Measurements from ENCODE around the gene DENND2C. TPM values are rescaled to one million over a fixed set of nuclear protein-coding genes. Genes with fewer than 3 reads are reported as not detected.
A peak's percentile ranks its signal among the peaks of the same experiment; 100 is the strongest.

The DENND2C gene
- total RNA-seq, 2 donors from 2014 or later, result 0.35 to 2.3 TPM

- ATAC-seq (no peak), DNase-seq (ENCODE audit: low spot score in 2 of 2) (no peak)
- H3K9me3 Mint-ChIP-seq, result no peaks in the 10 kb centered on the region
- no peaks in the 10 kb centered on the region for H3K36me3 Mint-ChIP-seq
- H3K27ac Mint-ChIP-seq, result no peak overlapping the region
Observed at GRCh38 chr1:114694540-114695310, 24.9 kb upstream of the DENND2C start.

- DNase-seq (ENCODE audit: low spot score in 2 of 2) (no peak), ATAC-seq (no peak)
- no peak overlapping the region for H3K27ac Mint-ChIP-seq
- no peaks in the 10 kb centered on the region for H3K36me3 Mint-ChIP-seq
- H3K9me3 Mint-ChIP-seq, result no peaks in the 10 kb centered on the region
Observed at GRCh38 chr1:114692947-114693346, 23.1 kb upstream of the DENND2C start.

GRCh38 chr1:114691061-114691460 lies 21.2 kb upstream of the DENND2C start:
- DNase-seq (ENCODE audit: low spot score in 2 of 2) (no peak), ATAC-seq (no peak)
- Mint-ChIP-seq H3K36me3 (no peaks in the 10 kb centered on the region), H3K27ac (no peak overlapping the region), H3K9me3 (no peaks in the 10 kb centered on the region)

GRCh38 chr1:114690148-114690547 lies 20.3 kb upstream of the DENND2C start:
- DNase-seq (ENCODE audit: low spot score in 2 of 2), result no peak

GRCh38 chr1:114688526-114688925 lies 18.7 kb upstream of the DENND2C start:
- Mint-ChIP-seq H3K9me3 (no peaks in the 10 kb centered on the region), H3K36me3 (no peaks in the 10 kb centered on the region), H3K27ac (no peak overlapping the region)
- DNase-seq (ENCODE audit: low spot score in 2 of 2) (no peak), ATAC-seq (no peak)

More at GRCh38 chr1:114690148-114690547, 20.3 kb upstream of the DENND2C start:
- Mint-ChIP-seq H3K36me3 (no peaks in the 10 kb centered on the region), H3K27ac (no peak overlapping the region), H3K9me3 (no peaks in the 10 kb centered on the region)
- no peak for ATAC-seq

- no peaks in the 10 kb centered on the region for H3K36me3 Mint-ChIP-seq
- DNase-seq (ENCODE audit: low spot score in 2 of 2) (no peak), ATAC-seq (no peak)
- no peak overlapping the region for H3K27ac Mint-ChIP-seq
- H3K9me3 Mint-ChIP-seq, result no peaks in the 10 kb centered on the region
Observed at GRCh38 chr1:114685851-114686250, 16.0 kb upstream of the DENND2C start.

- Mint-ChIP-seq H3K27ac (no peak overlapping the region), H3K36me3 (no peaks in the 10 kb centered on the region), H3K9me3 (no peaks in the 10 kb centered on the region)
- DNase-seq (ENCODE audit: low spot score in 2 of 2), result no peak
- no peak for ATAC-seq
Observed at GRCh38 chr1:114677691-114678090, 7.8 kb upstream of the DENND2C start.

- no peak for ATAC-seq
- Mint-ChIP-seq H3K27ac (no peak overlapping the region), H3K36me3 (no peaks in the 10 kb centered on the region), H3K9me3 (no peaks in the 10 kb centered on the region)
- DNase-seq (ENCODE audit: low spot score in 2 of 2), result no peak
Observed at GRCh38 chr1:114676115-114676514, 6.3 kb upstream of the DENND2C start.

- Mint-ChIP-seq H3K27ac (no peak overlapping the region), H3K36me3 (no peaks in the 10 kb centered on the region), H3K9me3 (no peaks in the 10 kb centered on the region)
- ATAC-seq, result no peak
- DNase-seq (ENCODE audit: low spot score in 2 of 2), result no peak
Observed at GRCh38 chr1:114671939-114672275, 2.1 kb upstream of the DENND2C start.

- no peaks in the 10 kb centered on the region for H3K36me3 Mint-ChIP-seq
- H3K9me3 Mint-ChIP-seq, result no peaks in the 10 kb centered on the region
- ATAC-seq, result no peak
- no peak overlapping the region for H3K27ac Mint-ChIP-seq
- no peak for DNase-seq (ENCODE audit: low spot score in 2 of 2)
Observed at GRCh38 chr1:114671011-114671938, 1.4 kb upstream of the DENND2C start.

- DNase-seq (ENCODE audit: low spot score in 2 of 2) (peak in 1 of 2 donors; percentile 86), ATAC-seq (peak; percentile 98 to 99)
- Mint-ChIP-seq H3K36me3 (no peaks in the 10 kb centered on the region), H3K27ac (peak overlapping the region; percentile 30 to 76), H3K9me3 (no peaks in the 10 kb centered on the region)
Observed at GRCh38 chr1:114670083-114671010, 498 bp upstream of the DENND2C start.

- H3K9me3 Mint-ChIP-seq, result no peaks in the 10 kb centered on the region
- ATAC-seq (no peak), DNase-seq (ENCODE audit: low spot score in 2 of 2) (no peak)
- H3K27ac Mint-ChIP-seq, result peak overlapping the region in 1 of 2 donors; percentile 76
- no peaks in the 10 kb centered on the region for H3K36me3 Mint-ChIP-seq
Observed at GRCh38 chr1:114668784-114669561, 876 bp downstream of the DENND2C start.

GRCh38 chr1:114668373-114668772 lies 1.5 kb downstream of the DENND2C start:
- ATAC-seq (no peak), DNase-seq (ENCODE audit: low spot score in 2 of 2) (no peak)
- no peak overlapping the region for H3K27ac Mint-ChIP-seq
- H3K9me3 Mint-ChIP-seq, result no peaks in the 10 kb centered on the region
- H3K36me3 Mint-ChIP-seq, result no peaks in the 10 kb centered on the region

- no peak for ATAC-seq
- no peaks in the 10 kb centered on the region for H3K36me3 Mint-ChIP-seq
- no peaks in the 10 kb centered on the region for H3K9me3 Mint-ChIP-seq
- no peak for DNase-seq (ENCODE audit: low spot score in 2 of 2)
- H3K27ac Mint-ChIP-seq, result no peak overlapping the region
Observed at GRCh38 chr1:114666954-114667353, 2.9 kb downstream of the DENND2C start.

- DNase-seq (ENCODE audit: low spot score in 2 of 2) (no peak), ATAC-seq (no peak)
- Mint-ChIP-seq H3K36me3 (no peaks in the 10 kb centered on the region), H3K9me3 (no peaks in the 10 kb centered on the region), H3K27ac (no peak overlapping the region)
Observed at GRCh38 chr1:114660238-114660637, 9.6 kb downstream of the DENND2C start.

GRCh38 chr1:114651893-114652292 lies 18.0 kb downstream of the DENND2C start:
- ATAC-seq, result no peak
- no peaks in the 10 kb centered on the region for H3K36me3 Mint-ChIP-seq
- DNase-seq (ENCODE audit: low spot score in 2 of 2), result no peak
- H3K27ac Mint-ChIP-seq, result no peak overlapping the region
- no peaks in the 10 kb centered on the region for H3K9me3 Mint-ChIP-seq

Data from activated naive CD4-positive, alpha-beta T cell treated with anti-CD3 and anti-CD28 coated beads, Interleukin-2, amount 50 U/mL, for 72 hours (primary cell).